K562 (cell line): ENCODE data around the gene SLC16A13. TPM values are rescaled to one million over a fixed set of nuclear protein-coding genes. Genes with fewer than 3 reads are reported as not detected.

Source experiments
- ATAC-seq: fragments of 200-7000 bp; cut with Tn5 transposase; 3 replicates; pipeline ENCODE4 v1.9.1; 2020; ENCODE audit warnings: moderate library complexity
- BruUV-seq: library from RNA; stranded (reverse); fragments of 400-500 nt; replicated peaks from 2 replicates; lab custom pipeline; 2021; lab: Mats Ljungman, UMichigan
- CTCF ChIA-PET: fragments of 300-600 bp; formaldehyde crosslinking; extraction: SDS; loops from one replicate; lab custom pipeline; 2021; ENCODE audit warnings: low intra/inter-chr PET ratio; lab: Yijun Ruan, JAX
- POLR2A ChIA-PET: fragments of 300-600, 350-650 bp; sonication (Branson Sonifier 250); formaldehyde crosslinking; extraction: SDS; loops from one replicate; lab custom pipeline; 2021; ENCODE audit warnings: antibody characterized with exemption, inconsistent platforms; lab: Yijun Ruan, JAX
- DNase-seq, 4 experiments: peaks; one replicate each; pipeline versions ENCODE4 v3.0.0 to v3.0.0-alpha.2; 2011 to 2018; ENCODE audit warnings: low spot score in 3 of 4, mixed read lengths in 3 of 4; ENCODE audit errors: extremely low read depth in 1 of 4
- FAIRE-seq: peaks from 2 replicates; lab custom pipeline; 2011; peaks lifted over from hg19 to GRCh38; lab: Jason Lieb, UNC
- H2AFZ ChIP-seq: 2 replicates; pipeline ENCODE4 v1.6.0; 2011; ENCODE audit warnings: low read depth, low read length, control low read depth, inconsistent platforms
- H3K27ac ChIP-seq: fragments of 200-600 bp; 3 replicates; pipeline ENCODE4 v1.8.0; 2011; ENCODE audit warnings: low read depth, mild to moderate bottlenecking, control low read depth, inconsistent platforms, low read length, moderate library complexity, mixed read lengths; ENCODE audit errors: extremely low read depth
- H3K27me3 ChIP-seq, 2 experiments: fragments of 300-600 bp in 1 of 2; 2 replicates in 1 of 2; 3 replicates in 1 of 2; pipeline versions ENCODE4 v1.6.0 to v1.8.0; 2011; ENCODE audit warnings: inconsistent platforms in 2 of 2, low read length in 2 of 2, mild to moderate bottlenecking in 1 of 2, mixed read lengths in 1 of 2, moderate library complexity in 1 of 2; ENCODE audit not compliant: control insufficient read depth in 2 of 2, insufficient read depth in 2 of 2
- H3K36me3 ChIP-seq: fragments of 300-600 bp; 3 replicates; pipeline ENCODE4 v1.8.0; 2011; ENCODE audit warnings: mild to moderate bottlenecking, low read length, inconsistent platforms; ENCODE audit not compliant: control insufficient read depth, insufficient read depth
- H3K4me1 ChIP-seq, 2 experiments: fragments of 200-600 bp in 1 of 2; replicated peaks in 1 of 2; 2 replicates in 1 of 2; 3 replicates in 1 of 2; pipeline versions ENCODE4 v1.5.1 to v1.8.0; 2011; ENCODE audit warnings: inconsistent platforms in 2 of 2, low read length in 2 of 2, mild to moderate bottlenecking in 1 of 2, mixed read lengths in 1 of 2, moderate library complexity in 1 of 2; ENCODE audit not compliant: control insufficient read depth in 2 of 2, insufficient read depth in 2 of 2
- H3K4me2 ChIP-seq: 2 replicates; pipeline ENCODE4 v1.6.1; 2011; ENCODE audit warnings: low read length, control low read depth, inconsistent platforms, mixed read lengths; ENCODE audit not compliant: insufficient read depth
- H3K4me3 ChIP-seq: fragments of 200-600 bp; sonication (generic), shearing (Covaris generic); 2 replicates; pipeline ENCODE4 v1.5.1; 2016; ENCODE audit warnings: control low read depth, inconsistent platforms
- H3K79me2 ChIP-seq: fragments of 200-600 bp; 3 replicates; pipeline ENCODE4 v1.8.0; 2011; ENCODE audit warnings: low read length, inconsistent platforms; ENCODE audit not compliant: control insufficient read depth, insufficient read depth
- H3K9ac ChIP-seq, 2 experiments: 2 replicates each; pipeline versions ENCODE4 v1.6.0 to v1.6.1; 2011; ENCODE audit warnings: low read depth in 2 of 2, low read length in 2 of 2, control low read depth in 1 of 2, inconsistent platforms in 1 of 2, mild to moderate bottlenecking in 1 of 2, mixed read lengths in 1 of 2; ENCODE audit not compliant: insufficient read depth in 1 of 2
- H3K9me1 ChIP-seq: one replicate; pipeline ENCODE4 v1.6.0; 2011; ENCODE audit warnings: inconsistent platforms, mild to moderate bottlenecking, low read length, moderate library complexity; ENCODE audit not compliant: control insufficient read depth, insufficient read depth
- H3K9me3 ChIP-seq: replicated peaks from 2 replicates; pipeline ENCODE4 v1.5.1; 2011; ENCODE audit warnings: low read depth, low read length, inconsistent platforms; ENCODE audit not compliant: control insufficient read depth, insufficient read depth
- H4K20me1 ChIP-seq: replicated peaks from 2 replicates; pipeline ENCODE4 v1.6.1; 2011; ENCODE audit warnings: low read length, inconsistent platforms, mixed read lengths; ENCODE audit not compliant: control insufficient read depth, insufficient read depth
- NFE2 ChIP-seq: IDR thresholded peaks from 2 replicates; pipeline ENCODE4 v1.6.1; 2014; ENCODE audit warnings: antibody characterized with exemption, low read depth
- XRCC3 ChIP-seq: fragments of 450-650 bp; IDR thresholded peaks from 2 replicates; pipeline ENCODE4 v1.6.1; 2017; ENCODE audit warnings: mild to moderate bottlenecking, moderate library complexity
- WGBS: fragments of 100-300 bp; shearing (Covaris generic); methylation state at CpG from one replicate; pipeline ENCODE4 v1.1.6; 2016; ENCODE audit warnings: low coverage, mixed read lengths; ENCODE audit not compliant: insufficient coverage; ENCODE audit errors: missing lambda C conversion rate; 5-methylcytosine and 5-hydroxymethylcytosine counted together
- in situ Hi-C: fragments of 300-500 bp; cut with MboI; formaldehyde crosslinking; loops from 4 replicates; pipeline ENCODE4 v1.15.0; 2018; ENCODE audit warnings: inconsistent platforms, mixed read lengths
- intact Hi-C: fragments of 100-400 bp; cut with micrococcal nuclease; formaldehyde crosslinking; loops from 2 replicates; pipeline ENCODE4 v1.14.2; 2022
- polyA plus RNA-seq, 8 experiments: library from polyadenylated mRNA; depleted of rRNA in 4 of 8; stranded (reverse) in 5 of 8; unstranded in 3 of 8; fragments of >200 nt; fragmentation: Nextera tagmentation in 2 of 8; fragmentation: Illumina TruSeq in 1 of 8; extraction: Ambion mirVana in 2 of 8; extraction: Trizol in 1 of 8; gene quantifications; 2 replicates each; pipeline versions ENCODE4 v1.2.1 to v1.2.3, GENCODE V29; 2011 to 2014; ENCODE audit warnings: inconsistent platforms in 1 of 8, missing spikeins in 1 of 8
- total RNA-seq, 7 experiments: library from RNA; depleted of rRNA in 6 of 7; stranded (reverse); fragments of >200 nt in 6 of 7; fragmentation: Illumina TruSeq in 2 of 7; extraction: Trizol in 2 of 7; gene quantifications; 2 replicates each; pipeline versions ENCODE4 v1.2.1 to v1.2.3, GENCODE V29; 2011 to 2021; ENCODE audit warnings: low replicate concordance in 1 of 7
- TF ChIP-seq, protein P1 (sequence below): IDR thresholded peaks from 2 replicates; pipeline ENCODE4 v1.6.1; 2014; ENCODE audit warnings: antibody characterized with exemption

Gene SLC16A13
- total and polyA plus RNA-seq, 9 of the 15 experiments (the other 6 are each of a cell fraction or from before 2014, with no cell fraction given), result 0.04 to 5.6 (median 0.87) TPM

DNA sequence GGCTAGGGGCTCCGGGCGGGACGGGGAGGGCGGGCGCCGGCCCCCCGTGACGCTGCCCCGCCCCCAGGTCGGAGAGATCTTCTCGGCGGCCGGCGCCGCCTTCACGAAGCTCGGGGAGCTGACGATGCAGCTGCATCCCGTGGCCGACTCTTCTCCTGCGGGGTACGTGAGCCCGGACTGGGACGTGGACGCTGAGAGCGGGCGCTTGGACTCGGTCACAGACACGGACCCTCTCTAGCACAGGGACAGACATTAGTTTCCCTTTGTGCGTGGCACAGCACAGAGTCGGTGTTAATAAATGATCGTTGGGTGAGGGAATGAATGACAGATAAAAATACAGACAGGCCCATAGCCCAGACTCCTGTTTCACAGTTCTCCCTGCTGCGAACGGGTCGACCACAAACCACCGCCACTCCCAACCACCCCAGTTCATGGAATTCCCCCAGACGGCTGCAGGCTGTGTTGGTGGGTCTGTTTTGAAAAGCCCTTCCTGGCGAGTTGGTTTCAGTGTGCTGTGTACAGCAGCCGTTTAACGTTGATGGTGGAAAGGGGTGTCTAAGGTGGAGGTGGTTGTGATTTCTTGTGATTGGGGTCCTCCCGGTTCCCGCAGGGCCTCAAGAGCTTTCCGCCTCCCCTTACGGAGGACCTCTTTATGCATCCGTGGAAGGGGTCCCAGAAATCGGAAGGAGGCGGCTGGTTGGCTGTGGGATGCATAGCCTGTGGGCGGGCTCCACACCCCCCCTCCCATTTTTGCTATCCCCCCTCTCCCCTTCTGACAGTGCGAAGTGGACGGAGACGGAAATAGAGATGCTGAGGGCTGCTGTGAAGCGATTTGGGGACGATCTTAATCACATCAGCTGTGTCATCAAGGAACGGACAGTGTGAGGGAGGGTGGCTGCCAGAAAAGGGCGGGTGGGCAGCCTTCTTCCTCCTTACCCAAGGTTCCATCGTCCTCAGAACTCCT, 20.5 kb upstream of the SLC16A13 start (continued):
- TF ChIP-seq, protein P1, sequence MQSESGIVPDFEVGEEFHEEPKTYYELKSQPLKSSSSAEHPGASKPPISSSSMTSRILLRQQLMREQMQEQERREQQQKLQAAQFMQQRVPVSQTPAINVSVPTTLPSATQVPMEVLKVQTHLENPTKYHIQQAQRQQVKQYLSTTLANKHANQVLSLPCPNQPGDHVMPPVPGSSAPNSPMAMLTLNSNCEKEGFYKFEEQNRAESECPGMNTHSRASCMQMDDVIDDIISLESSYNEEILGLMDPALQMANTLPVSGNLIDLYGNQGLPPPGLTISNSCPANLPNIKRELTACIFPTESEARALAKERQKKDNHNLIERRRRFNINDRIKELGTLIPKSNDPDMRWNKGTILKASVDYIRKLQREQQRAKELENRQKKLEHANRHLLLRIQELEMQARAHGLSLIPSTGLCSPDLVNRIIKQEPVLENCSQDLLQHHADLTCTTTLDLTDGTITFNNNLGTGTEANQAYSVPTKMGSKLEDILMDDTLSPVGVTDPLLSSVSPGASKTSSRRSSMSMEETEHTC, result peak; percentile 27; the same call in 1 of the 2 replicates
- TF ChIP-seq, all 486 proteins: peak for 24

DNA sequence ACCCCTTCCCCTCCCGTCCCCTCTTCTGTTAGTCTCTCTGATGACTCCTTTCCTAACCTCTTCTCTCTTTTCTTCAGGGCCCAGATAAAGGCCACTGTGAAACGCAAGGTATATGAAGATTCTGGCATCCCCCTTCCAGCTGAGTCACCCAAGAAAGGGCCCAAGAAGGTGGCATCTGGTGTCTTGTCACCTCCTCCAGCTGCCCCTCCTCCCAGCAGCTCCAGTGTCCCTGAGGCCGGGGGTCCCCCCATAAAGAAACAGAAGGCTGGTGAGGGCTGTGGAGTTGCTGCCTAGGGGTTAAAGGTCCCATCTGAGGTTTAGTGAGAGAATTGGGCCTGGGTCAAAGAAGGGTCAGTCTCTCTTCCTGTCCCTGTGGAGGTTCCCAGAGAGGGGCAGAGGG, 19.4 kb upstream of the SLC16A13 start:
- peak in 1 of 4 experiments; percentile 31 for DNase-seq
- 14% methylated on average over 1 of the region's 3 CpGs for WGBS
- Histone ChIP-seq H3K9me3 (no peaks in the 10 kb centered on the region), H3K36me3 (no peaks in the 10 kb centered on the region), H3K27ac (peak overlapping the region; percentile 96), H4K20me1 (no peaks in the 10 kb centered on the region), H3K4me2 (peak overlapping the region; percentile 45; the same call in 1 of the 2 replicates), H2AFZ (peak overlapping the region; percentile 79; the same call in 1 of the 2 replicates), H3K4me1 (peaks cover 41 to 57% of the 10 kb centered on the region in 2 experiments), H3K9ac (peak overlapping the region; percentile 67 to 86; a peak in 3 of 4 replicates), H3K79me2 (peaks cover 33% of the 10 kb centered on the region), H3K4me3 (no peak overlapping the region), H3K9me1 (no peaks in the 10 kb centered on the region), H3K27me3 (no peaks in the 10 kb centered on the region)
- BruUV-seq, result no TSS peak
- no peak for FAIRE-seq
- peak; percentile 33 for TF ChIP-seq NFE2
- TF ChIP-seq XRCC3, result no peak
- ChIA-PET CTCF (interaction anchor here (0.6 kb wide), 1 partner anchor 973 kb away, joined by 3 read pairs; no protein-coding TSS in a partner anchor), POLR2A (interaction anchor here (0.6 kb wide), 1 partner anchor 11 kb away, joined by 3 read pairs; no protein-coding TSS in a partner anchor)
- in situ Hi-C loops (no loop called here), intact Hi-C loops (no loop called here)
- ATAC-seq, result no peak
